ENCODE results near the gene CERS1. TPM values are rescaled to one million over a fixed set of nuclear protein-coding genes. Genes with fewer than 3 reads are reported as not detected.
"Not testable (repeated sequence)": the region's sequence is repeated elsewhere in the genome, so short reads cannot be mapped to it uniquely, and the experiment has no call there.

The CERS1 gene
- total and polyA plus RNA-seq, 10 of the 15 experiments (the other 5 are each of a cell fraction or from before 2014, with no cell fraction given) = 0.19 TPM; not detected in 9

DNA sequence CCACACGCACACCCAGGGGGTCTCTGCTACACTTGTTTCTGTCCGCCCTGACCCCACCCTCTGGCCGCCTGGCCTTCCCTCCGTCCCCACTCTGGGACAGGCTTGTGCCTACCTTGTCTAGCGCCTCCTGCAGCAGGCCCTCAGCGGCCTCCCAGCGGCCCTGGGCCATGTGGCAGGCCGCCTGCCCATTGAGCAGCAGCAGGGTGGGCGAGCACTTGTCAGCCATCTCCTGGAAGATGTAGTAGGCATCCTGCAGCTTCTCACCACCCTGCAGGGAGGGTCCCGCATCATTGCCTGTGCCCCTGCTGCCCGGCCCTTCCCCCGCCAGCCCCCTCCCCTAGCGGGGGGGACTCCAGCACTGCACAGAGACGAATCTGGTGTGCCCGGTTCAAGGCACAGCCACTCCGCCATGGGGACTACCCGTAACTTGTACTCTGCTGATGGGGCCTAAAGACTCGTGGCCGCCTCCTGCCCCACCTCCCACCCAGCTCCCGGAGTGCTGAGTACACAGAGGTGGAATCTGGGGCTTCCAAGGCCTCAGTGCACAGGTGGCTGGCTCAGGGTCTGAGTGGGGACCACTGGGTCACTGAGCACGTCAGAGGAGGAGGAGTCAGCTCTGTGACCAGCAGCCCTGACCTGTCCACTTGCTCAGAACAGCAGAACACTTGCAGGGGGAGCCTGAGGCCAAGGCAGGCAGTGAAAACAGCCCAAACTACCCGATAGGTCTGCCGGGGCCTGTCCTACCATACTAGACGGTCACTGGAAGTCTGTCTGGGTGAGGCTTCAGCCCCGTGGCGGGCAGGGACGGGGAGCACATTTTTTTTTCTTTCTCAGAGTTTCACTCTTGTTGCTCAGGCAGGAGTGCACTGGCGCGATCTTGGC lies 7.4 kb upstream of the CERS1 start:
- no peaks in the 10 kb centered on the region for H4K20me1 ChIP-seq (ENCODE audit: control insufficient read depth, insufficient read depth)
- no peaks in the 10 kb centered on the region for H3K79me2 ChIP-seq (ENCODE audit: control insufficient read depth, insufficient read depth, low read length)
- H3K9me3 ChIP-seq (replicated peaks; ENCODE audit: control insufficient read depth, insufficient read depth, low read length) = no peaks in the 10 kb centered on the region
- no peak for DNase-seq (ENCODE audit: low read depth, low spot score)
- in situ Hi-C loops (cut with MboI) = no loop called here
- ChIA-PET CTCF (no interaction called here), POLR2A (no interaction called here), SMC1A (ENCODE audit: uncharacterized antibody, unreplicated experiment) (no interaction called here), RAD21 (ENCODE audit: unreplicated experiment) (no interaction called here)
- no peak overlapping the region for H3K27ac ChIP-seq (ENCODE audit: control insufficient read depth, insufficient read depth)
- no peak overlapping the region for H3K4me2 ChIP-seq (ENCODE audit: control insufficient read depth, insufficient read depth)
- WGBS (ENCODE audit: insufficient coverage, insufficient replicate concordance, low lambda C conversion rate, missing lambda C conversion rate) = 93% methylated on average over 29 of the region's 29 CpGs
- H3K27me3 ChIP-seq (replicated peaks in 1 of 2; ENCODE audit: control insufficient read depth in 2 of 2, insufficient read depth in 2 of 2, low read length in 1 of 2) = no peaks in the 10 kb centered on the region
- BruUV-seq (replicated peaks) = no TSS peak
- ATAC-seq = no peak
- FAIRE-seq = no peak
- no peak overlapping the region for H3K4me3 ChIP-seq
- H3K9ac ChIP-seq (ENCODE audit: control insufficient read depth, insufficient read depth, low read length) = no peak overlapping the region
- H3K4me1 ChIP-seq (ENCODE audit: control insufficient read depth, insufficient read depth, low read length) = no peaks in the 10 kb centered on the region
- intact Hi-C loops (cut with micrococcal nuclease; ENCODE audit: unreplicated experiment) = no loop called here
- no peak overlapping the region for H2AFZ ChIP-seq (ENCODE audit: control insufficient read depth, low read depth, low read length)
- TF ChIP-seq, protein P1, sequence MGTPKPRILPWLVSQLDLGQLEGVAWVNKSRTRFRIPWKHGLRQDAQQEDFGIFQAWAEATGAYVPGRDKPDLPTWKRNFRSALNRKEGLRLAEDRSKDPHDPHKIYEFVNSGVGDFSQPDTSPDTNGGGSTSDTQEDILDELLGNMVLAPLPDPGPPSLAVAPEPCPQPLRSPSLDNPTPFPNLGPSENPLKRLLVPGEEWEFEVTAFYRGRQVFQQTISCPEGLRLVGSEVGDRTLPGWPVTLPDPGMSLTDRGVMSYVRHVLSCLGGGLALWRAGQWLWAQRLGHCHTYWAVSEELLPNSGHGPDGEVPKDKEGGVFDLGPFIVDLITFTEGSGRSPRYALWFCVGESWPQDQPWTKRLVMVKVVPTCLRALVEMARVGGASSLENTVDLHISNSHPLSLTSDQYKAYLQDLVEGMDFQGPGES (IDR thresholded peaks at IDR 0.05) = no peak
- TF ChIP-seq ASH2L (IDR thresholded peaks at IDR 0.05; ENCODE audit: borderline replicate concordance, low read depth) = no peak
- TF ChIP-seq FOXM1 (IDR thresholded peaks at IDR 0.05; ENCODE audit: low read depth, low read length) = no peak
- no peak for TF ChIP-seq TAF1 (IDR thresholded peaks at IDR 0.05; ENCODE audit: borderline replicate concordance, low read depth, low read length)
- no peak for TF ChIP-seq CEBPB (IDR thresholded peaks at IDR 0.05; ENCODE audit: borderline replicate concordance in 1 of 2, low read depth in 2 of 2, low read length in 2 of 2)
- no peak for TF ChIP-seq SMARCA5 (IDR thresholded peaks at IDR 0.05)
- TF ChIP-seq FOXK2 (IDR thresholded peaks at IDR 0.05) = no peak
- TF ChIP-seq MYB (IDR thresholded peaks at IDR 0.05; ENCODE audit: borderline replicate concordance, low read depth, low read length) = no peak
- TF ChIP-seq EGR1 (IDR thresholded peaks at IDR 0.05; ENCODE audit: borderline replicate concordance in 1 of 2, low read depth in 2 of 2, low read length in 2 of 2) = no peak
- no peak for TF ChIP-seq ZNF207 (IDR thresholded peaks at IDR 0.05; ENCODE audit: borderline replicate concordance)
- TF ChIP-seq STAT1 (conservative IDR thresholded peaks at IDR 0.05) = no peak
- TF ChIP-seq POLR2A (IDR thresholded peaks at IDR 0.05; ENCODE audit: low read depth, low read length) = peak; percentile 38; the same call in 1 of the 2 replicates
- TF ChIP-seq, protein P2, sequence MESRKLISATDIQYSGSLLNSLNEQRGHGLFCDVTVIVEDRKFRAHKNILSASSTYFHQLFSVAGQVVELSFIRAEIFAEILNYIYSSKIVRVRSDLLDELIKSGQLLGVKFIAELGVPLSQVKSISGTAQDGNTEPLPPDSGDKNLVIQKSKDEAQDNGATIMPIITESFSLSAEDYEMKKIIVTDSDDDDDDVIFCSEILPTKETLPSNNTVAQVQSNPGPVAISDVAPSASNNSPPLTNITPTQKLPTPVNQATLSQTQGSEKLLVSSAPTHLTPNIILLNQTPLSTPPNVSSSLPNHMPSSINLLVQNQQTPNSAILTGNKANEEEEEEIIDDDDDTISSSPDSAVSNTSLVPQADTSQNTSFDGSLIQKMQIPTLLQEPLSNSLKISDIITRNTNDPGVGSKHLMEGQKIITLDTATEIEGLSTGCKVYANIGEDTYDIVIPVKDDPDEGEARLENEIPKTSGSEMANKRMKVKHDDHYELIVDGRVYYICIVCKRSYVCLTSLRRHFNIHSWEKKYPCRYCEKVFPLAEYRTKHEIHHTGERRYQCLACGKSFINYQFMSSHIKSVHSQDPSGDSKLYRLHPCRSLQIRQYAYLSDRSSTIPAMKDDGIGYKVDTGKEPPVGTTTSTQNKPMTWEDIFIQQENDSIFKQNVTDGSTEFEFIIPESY (IDR thresholded peaks at IDR 0.05) = peak; percentile 49; the same call in 1 of the 2 replicates
- H3K36me3 ChIP-seq (ENCODE audit: control insufficient read depth in 2 of 2, insufficient read depth in 2 of 2, low read length in 1 of 2) = peaks cover 2 to 9% of the 10 kb centered on the region in 2 experiments; a peak in 2 of 4 replicates

DNA sequence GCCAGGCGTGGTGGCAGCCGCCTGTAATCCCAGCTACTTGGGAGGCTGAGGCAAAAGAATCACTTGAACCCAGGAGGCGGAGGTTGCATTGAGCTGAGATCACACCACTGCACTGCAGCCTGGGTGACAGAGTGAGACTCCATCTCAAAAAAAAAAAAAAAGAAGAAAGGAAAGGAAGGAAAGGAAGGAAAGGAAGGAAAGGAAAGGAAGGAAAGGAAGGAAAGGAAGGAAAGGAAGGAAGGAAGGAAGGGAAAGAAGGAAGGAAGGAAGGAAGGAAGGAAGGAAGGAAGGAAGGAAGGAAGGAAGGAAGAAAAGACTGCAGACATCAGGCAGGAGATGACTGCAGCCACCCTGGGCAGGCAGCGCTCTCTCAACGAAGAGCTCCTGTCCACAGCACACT lies 6.6 kb upstream of the CERS1 start:
- SMC1A ChIA-PET (ENCODE audit: uncharacterized antibody, unreplicated experiment); RAD21 ChIA-PET (ENCODE audit: unreplicated experiment); H3K4me2 ChIP-seq (ENCODE audit: control insufficient read depth, insufficient read depth); H3K9ac ChIP-seq (ENCODE audit: control insufficient read depth, insufficient read depth, low read length); in situ Hi-C loops (cut with MboI); H3K27ac ChIP-seq (ENCODE audit: control insufficient read depth, insufficient read depth); DNase-seq (ENCODE audit: low read depth, low spot score); ATAC-seq; H3K79me2 ChIP-seq (ENCODE audit: control insufficient read depth, insufficient read depth, low read length); POLR2A ChIA-PET; H4K20me1 ChIP-seq (ENCODE audit: control insufficient read depth, insufficient read depth); H3K36me3 ChIP-seq (ENCODE audit: control insufficient read depth in 2 of 2, insufficient read depth in 2 of 2, low read length in 1 of 2); FAIRE-seq; H2AFZ ChIP-seq (ENCODE audit: control insufficient read depth, low read depth, low read length); intact Hi-C loops (cut with micrococcal nuclease; ENCODE audit: unreplicated experiment); H3K4me3 ChIP-seq; H3K4me1 ChIP-seq (ENCODE audit: control insufficient read depth, insufficient read depth, low read length); H3K27me3 ChIP-seq (replicated peaks in 1 of 2; ENCODE audit: control insufficient read depth in 2 of 2, insufficient read depth in 2 of 2, low read length in 1 of 2); CTCF ChIA-PET; H3K9me3 ChIP-seq (replicated peaks; ENCODE audit: control insufficient read depth, insufficient read depth, low read length); BruUV-seq (replicated peaks): not testable (repeated sequence)
- WGBS (ENCODE audit: insufficient coverage, insufficient replicate concordance, low lambda C conversion rate, missing lambda C conversion rate) = 94% methylated on average over 5 of the region's 5 CpGs
